ENCODE measurements around the gene EMID1.

The EMID1 gene

GRCh38 chr22:29205594-29206371 lies at the start of gene EMID1:
Gene EMID1 (plus strand): TSS chr22:29205896. CDS start chr22:29206039, 143 bp downstream.
- no peaks in the 10 kb centered on the region for H3K9me3 ChIP-seq (ENCODE audit: severe bottlenecking)
- no peaks in the 10 kb centered on the region for H3K36me3 ChIP-seq (ENCODE audit: low read depth)
- ATAC-seq (ENCODE audit: low read depth) (peak; percentile 44), DNase-seq (ENCODE audit: low spot score) (no peak)
- H3K4me1 ChIP-seq (ENCODE audit: insufficient read depth, poor library complexity, severe bottlenecking): no peaks in the 10 kb centered on the region
- peaks cover 10% of the 10 kb centered on the region for H3K27me3 ChIP-seq (ENCODE audit: insufficient read depth, poor library complexity, severe bottlenecking)
- peak; percentile 32 for TF ChIP-seq CTCF (IDR thresholded peaks at IDR 0.05; ENCODE audit: poor library complexity, severe bottlenecking)
- H3K27ac ChIP-seq (ENCODE audit: poor library complexity, severe bottlenecking): no peak within 1 kb of the TSS
- H3K4me3 ChIP-seq (ENCODE audit: severe bottlenecking): peak within 1 kb of the TSS; percentile 33

GRCh38 chr22:29155966-29156365 lies 49.7 kb upstream of the EMID1 start:
- no peak for DNase-seq (ENCODE audit: low spot score)
- H3K9me3 ChIP-seq (ENCODE audit: severe bottlenecking): no peaks in the 10 kb centered on the region
- TF ChIP-seq CTCF (IDR thresholded peaks at IDR 0.05; ENCODE audit: poor library complexity, severe bottlenecking): no peak
- H3K36me3 ChIP-seq (ENCODE audit: low read depth): no peaks in the 10 kb centered on the region
- no peaks in the 10 kb centered on the region for H3K27me3 ChIP-seq (ENCODE audit: insufficient read depth, poor library complexity, severe bottlenecking)
- no peaks in the 10 kb centered on the region for H3K4me1 ChIP-seq (ENCODE audit: insufficient read depth, poor library complexity, severe bottlenecking)
- H3K27ac ChIP-seq (ENCODE audit: poor library complexity, severe bottlenecking): no peak overlapping the region
- no peak for ATAC-seq (ENCODE audit: low read depth)
- no peak overlapping the region for H3K4me3 ChIP-seq (ENCODE audit: severe bottlenecking)

- H3K9me3 ChIP-seq (ENCODE audit: severe bottlenecking): no peaks in the 10 kb centered on the region
- no peak overlapping the region for H3K27ac ChIP-seq (ENCODE audit: poor library complexity, severe bottlenecking)
- H3K4me1 ChIP-seq (ENCODE audit: insufficient read depth, poor library complexity, severe bottlenecking): no peaks in the 10 kb centered on the region
- H3K36me3 ChIP-seq (ENCODE audit: low read depth): no peaks in the 10 kb centered on the region
- ATAC-seq (ENCODE audit: low read depth) (peak; percentile 17; the same call in 1 of the 3 replicates), DNase-seq (ENCODE audit: low spot score) (no peak)
- no peak for TF ChIP-seq CTCF (IDR thresholded peaks at IDR 0.05; ENCODE audit: poor library complexity, severe bottlenecking)
- H3K4me3 ChIP-seq (ENCODE audit: severe bottlenecking): no peak overlapping the region
- no peaks in the 10 kb centered on the region for H3K27me3 ChIP-seq (ENCODE audit: insufficient read depth, poor library complexity, severe bottlenecking)
Observed at GRCh38 chr22:29156507-29156906, 49.2 kb upstream of the EMID1 start.

GRCh38 chr22:29157759-29158535 lies 47.7 kb upstream of the EMID1 start:
- DNase-seq (ENCODE audit: low spot score): peak; percentile 6

More at GRCh38 chr22:29157759-29158535, 47.7 kb upstream of the EMID1 start:
- H3K9me3 ChIP-seq (ENCODE audit: severe bottlenecking): no peaks in the 10 kb centered on the region
- no peak overlapping the region for H3K27ac ChIP-seq (ENCODE audit: poor library complexity, severe bottlenecking)
- no peak overlapping the region for H3K4me3 ChIP-seq (ENCODE audit: severe bottlenecking)
- ATAC-seq (ENCODE audit: low read depth): no peak
- no peaks in the 10 kb centered on the region for H3K36me3 ChIP-seq (ENCODE audit: low read depth)
- no peaks in the 10 kb centered on the region for H3K27me3 ChIP-seq (ENCODE audit: insufficient read depth, poor library complexity, severe bottlenecking)
- no peaks in the 10 kb centered on the region for H3K4me1 ChIP-seq (ENCODE audit: insufficient read depth, poor library complexity, severe bottlenecking)
- no peak for TF ChIP-seq CTCF (IDR thresholded peaks at IDR 0.05; ENCODE audit: poor library complexity, severe bottlenecking)

Measured in RWPE2 (cell line).